Inferior parietal cortex (tissue), 1 donor: ENCODE measurements around the gene CYB561D2.

ENCODE experiments used
- DNase-seq: peaks from one replicate; pipeline ENCODE4 v3.0.0-alpha.2; 2016; ENCODE audit errors: extremely low spot score

The CYB561D2 gene

DNA sequence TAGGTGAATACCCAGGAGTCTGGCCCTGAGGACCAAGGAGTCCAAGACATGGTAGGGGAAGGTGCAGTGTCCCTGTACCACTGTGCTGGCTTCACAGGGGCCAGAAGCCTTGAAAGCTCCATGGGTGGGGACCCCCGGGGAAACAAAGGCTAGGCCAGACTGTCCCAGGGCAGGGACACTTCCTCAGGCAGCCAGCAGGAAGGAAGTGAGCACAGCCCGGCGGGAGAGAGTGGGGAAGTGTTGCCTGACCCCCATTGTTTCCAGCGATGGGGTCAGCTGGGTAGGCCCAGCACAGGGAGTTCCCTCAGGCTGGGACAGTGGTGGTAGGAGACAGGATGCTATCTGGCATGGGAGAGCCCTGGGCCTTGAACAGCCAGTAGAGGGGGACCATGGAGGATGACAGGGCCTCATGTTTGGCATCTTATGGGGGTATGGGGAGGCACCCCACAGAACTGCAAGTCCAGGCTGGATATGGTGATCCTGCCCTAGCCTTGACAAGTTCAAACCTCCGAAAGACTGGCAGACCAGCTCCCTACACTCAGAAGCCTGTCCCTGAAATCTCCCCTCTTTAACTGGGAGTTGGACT, 27.0 kb upstream of the CYB561D2 start:
- no peak for DNase-seq

DNA sequence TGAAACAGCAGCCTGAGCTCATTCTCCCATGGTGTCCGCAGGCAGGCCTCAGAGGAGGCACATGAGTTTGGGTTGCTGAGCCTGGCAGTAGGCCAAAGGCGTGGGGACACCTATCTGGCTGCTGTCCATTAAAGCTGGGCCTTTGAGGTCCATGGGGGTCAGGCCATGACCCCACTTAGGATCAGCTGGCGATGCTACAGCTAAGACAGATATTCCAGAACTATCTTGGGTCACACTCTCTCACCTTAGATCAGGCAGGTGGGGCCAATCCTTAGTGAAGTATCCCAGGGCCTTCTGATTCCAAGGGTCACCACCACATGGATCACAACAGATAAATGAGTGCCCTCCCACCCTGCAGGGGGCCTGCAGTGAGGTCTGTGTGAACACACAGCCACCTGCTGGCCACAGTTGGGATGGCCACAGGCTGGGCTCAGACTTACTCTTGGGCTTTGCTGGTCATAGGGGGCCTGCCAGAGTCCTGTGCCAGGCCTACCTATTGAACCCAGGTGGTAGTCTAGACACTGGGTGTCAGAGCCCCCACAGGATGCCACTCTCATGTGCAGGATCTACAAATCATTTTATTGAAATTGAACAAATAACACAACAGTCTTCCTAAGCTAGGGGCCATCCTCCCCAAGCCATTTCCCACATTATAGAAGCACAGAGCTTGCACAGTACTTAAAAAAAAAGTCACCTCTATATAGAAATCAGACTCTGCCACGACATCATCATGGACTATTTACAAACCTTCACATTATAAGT, 26.1 kb upstream of the CYB561D2 start:
- peak; percentile 73 for DNase-seq

DNA sequence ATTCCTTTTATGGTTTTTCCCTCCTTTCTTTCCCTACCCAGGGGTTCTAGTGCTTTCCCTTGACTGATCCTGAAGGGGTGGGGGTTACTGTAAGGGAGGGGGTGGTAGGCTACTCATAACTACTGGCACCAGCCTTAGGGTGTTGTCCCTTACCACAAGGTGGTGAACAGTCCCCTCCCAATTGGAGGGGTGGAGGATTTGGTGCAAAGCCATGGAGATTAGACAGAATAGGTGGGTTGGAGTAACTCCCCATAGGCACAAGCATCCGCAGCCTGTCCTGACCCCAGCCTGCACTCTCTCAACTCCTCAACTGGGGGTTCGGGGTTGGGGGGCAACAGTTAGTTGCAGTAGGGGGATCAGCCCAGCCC, 25.6 kb upstream of the CYB561D2 start:
- no peak for DNase-seq

DNA sequence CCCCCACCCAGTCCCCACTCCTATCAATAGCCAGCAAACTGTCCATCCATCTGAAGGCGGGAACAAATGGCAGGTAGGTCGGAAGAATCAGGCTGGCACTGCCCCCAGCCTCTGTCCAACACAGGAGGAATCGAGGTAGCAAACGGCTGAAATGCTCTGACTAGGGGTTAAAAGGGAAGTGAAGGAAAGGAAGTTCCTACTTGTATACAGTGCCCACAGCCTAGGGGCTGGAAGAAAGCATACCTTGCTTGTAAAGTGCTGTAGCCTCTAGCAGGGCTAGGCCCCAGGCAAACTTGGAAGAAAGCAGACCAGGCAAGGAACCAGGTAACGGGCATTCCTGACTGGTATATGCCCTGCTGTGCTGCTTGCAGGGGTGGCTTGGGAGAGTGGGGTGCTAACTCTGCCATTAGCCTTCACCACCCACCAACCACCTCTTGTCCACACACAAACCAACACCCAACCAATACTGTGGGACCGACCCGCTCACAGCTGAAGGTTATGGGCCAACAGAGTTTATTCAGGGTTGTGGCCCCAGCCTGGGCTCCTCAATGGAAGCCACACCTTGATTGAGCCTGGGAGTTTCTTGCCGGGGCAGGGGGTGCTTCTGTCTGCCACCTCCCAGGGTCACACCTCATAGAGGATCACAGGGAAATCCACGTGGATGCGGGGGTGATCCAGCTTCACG, 25.0 kb upstream of the CYB561D2 start:
- DNase-seq = no peak

DNA sequence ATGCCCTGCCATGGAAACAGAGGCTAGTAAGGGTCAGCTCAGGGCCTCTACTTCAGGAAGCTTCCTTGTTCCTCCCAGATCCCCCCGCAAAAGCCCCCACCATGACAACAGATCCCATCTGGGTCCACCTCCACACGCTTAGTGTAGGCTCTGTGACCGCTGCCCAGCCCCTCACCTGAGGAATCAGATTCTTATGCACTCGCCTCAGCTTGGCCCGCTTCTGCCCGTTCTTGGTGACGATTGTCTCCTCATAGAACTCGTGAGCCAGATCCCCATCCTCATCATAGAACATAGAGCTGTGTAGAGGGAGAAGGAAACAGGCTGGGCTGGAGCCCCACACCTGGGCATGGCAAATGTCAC, 24.5 kb upstream of the CYB561D2 start:
- no peak for DNase-seq

DNA sequence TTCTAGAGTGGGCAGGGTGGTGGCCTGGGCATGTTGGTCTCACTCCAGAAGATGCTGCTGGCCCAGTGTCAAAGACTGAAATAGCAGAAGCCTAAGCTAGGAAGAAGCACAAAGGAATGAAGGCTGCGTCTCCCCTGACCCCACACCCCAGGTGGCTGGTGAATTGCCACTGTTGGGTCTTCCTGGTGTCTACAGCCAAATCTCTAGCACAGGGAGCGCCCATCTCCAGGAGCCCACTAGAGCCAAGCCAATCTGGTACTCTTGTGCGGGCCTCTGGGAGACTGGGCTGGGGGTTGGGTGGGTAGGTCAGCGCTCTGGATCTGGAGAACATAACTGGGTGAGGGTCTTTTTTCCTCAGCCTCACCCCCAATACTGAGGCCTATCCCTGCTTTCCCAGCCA, 23.5 kb upstream of the CYB561D2 start:
- DNase-seq = no peak

DNA sequence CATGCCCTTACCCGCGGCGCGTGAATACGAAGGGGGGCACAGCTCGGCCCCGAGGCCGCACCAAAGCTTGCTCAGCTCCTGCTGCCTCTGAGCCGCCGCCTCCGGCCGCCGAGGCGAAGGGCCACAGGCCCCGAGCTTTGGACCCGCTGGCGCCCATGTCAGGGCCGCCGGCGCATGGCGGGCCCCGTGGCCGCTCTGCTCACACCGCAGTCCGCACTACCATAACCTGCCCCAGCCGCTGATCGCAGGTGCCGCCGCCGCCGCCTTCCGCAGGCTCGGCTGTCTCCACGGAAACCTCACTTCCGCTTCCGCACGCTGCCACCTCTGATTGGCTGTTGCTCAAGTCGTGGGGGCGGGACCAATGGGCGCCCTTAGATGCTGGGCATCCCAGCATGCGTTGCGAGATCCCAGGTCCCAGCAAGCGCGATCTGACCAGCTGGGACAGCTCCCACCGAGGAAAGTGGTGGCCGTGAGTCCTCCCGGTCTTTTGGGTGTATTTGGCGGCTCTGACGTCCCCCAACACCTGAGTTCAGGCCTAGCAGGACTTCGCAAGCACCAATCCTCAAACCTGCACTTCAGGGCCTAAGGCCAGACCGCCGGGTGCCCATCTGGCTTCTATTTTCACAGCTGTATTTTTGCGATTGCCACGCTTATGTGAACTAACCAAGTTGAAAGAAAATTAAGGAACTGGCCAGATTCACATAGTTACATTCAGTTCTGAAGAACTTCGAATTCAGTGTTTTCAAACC, 22.5 kb upstream of the CYB561D2 start, which contains the start of gene TUSC2:
TSS of gene TUSC2 (minus strand) at position 281 of the 749 bp plus-strand sequence. CDS start at position 157, 124 bp downstream.
- peak; percentile 98 for DNase-seq

DNA sequence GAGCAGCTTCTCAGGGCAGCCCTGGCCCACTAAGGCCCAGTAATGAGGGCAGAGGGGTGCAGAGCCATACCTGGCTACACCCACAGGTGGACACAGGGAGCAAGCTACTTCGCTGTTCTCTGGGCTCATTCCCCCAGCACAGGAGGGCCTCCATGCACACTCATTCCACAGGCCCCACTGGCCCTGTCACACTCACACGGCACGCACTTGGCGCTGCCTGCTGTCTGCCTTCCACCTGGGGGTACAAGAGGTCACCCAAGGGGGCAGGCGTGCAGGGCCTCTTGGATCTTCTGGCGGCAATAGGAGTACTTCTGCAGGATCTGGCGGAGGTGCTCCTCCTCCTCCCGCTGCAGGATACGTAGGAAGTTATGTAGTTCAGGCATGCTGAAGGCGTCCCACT, 20.3 kb upstream of the CYB561D2 start:
- DNase-seq = no peak

DNA sequence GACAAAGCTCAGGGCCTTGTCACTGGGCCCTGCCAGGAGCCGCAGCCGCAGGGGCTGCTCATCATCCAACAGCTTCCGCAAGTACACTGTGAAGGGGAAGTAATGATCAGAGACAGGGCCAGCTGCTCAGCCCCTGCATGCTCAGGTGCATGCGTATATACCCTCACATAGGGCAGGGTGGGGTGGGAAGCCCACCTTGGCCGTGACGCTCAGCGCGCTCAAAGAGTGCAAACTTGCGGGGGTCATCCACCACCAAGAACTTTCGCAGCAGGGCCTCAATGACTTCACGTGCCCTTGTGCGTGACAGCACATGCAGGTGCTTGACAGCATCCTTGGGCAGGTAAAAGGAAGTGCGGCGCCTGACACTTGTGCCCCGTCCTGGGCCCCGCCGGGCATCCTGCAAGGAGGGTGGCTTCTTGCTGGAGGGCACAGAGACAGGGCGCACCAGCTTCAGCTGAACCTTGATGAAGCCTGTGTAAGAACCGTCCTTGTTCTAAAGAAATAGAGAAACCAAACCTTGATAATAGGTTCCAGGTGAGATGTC, 19.2 kb upstream of the CYB561D2 start:
- DNase-seq = no peak

DNA sequence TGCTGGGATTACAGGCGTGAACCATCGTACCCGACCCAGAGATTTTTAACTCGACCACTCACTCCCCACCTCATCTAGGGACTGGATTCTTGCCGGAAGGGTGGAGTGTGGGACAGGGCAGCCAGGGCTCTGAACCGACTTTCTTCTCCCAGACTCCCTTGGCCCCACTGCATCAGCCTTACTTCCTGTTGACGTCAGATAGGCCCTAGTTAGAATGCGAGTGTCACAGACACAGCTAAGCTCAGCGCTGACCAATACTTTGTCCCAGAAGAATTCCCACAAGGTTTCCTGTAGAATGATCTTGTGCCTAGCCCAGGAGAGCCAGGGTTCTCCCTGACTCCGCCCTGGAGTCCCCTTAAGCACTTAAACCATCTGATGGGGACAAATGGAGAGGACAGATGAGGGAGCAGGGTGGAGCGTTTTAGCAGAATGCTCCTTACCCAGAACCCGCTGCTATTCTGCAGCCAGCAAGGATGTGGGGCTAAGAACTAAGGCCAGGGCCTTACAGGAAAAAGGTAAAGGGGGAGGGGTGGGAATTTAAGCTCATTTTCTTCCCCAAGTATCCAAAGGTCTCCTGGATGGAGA, 16.8 kb upstream of the CYB561D2 start:
- no peak for DNase-seq

DNA sequence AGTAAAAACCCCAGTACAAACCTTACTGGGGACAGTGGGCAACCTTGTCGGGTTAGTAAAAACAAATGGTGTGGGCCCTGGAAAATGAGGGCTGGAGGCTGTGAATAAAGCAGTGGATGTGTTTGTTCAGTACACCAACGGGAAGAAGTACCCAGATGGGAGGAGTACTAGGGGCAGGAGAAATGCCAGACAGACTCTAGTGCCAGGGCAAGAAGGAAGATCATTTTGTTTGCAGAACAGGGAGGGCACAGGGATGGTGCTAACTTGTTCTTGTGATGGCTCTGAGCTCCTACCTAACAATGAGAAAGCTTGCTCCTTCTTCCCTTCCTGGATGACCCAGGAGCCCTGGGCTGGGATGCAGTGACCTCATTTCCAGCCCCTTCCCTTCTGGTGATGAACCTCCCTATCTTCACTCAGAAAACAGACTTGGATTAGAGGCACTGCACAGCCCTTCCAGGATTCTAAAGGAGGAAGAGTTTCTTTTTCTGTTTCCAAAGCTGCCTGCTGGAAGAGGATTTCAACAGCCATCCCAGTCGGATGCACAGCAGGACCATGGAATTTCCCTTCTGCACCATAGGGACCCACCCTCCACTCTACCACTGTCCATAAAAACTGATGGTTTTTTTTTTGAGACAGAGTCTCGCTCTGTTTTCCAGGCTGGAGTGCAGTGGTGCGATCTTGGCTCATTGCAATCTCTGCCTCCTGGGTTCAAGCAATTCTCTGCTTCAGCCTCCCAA, 16.2 kb upstream of the CYB561D2 start:
- DNase-seq = no peak

DNA sequence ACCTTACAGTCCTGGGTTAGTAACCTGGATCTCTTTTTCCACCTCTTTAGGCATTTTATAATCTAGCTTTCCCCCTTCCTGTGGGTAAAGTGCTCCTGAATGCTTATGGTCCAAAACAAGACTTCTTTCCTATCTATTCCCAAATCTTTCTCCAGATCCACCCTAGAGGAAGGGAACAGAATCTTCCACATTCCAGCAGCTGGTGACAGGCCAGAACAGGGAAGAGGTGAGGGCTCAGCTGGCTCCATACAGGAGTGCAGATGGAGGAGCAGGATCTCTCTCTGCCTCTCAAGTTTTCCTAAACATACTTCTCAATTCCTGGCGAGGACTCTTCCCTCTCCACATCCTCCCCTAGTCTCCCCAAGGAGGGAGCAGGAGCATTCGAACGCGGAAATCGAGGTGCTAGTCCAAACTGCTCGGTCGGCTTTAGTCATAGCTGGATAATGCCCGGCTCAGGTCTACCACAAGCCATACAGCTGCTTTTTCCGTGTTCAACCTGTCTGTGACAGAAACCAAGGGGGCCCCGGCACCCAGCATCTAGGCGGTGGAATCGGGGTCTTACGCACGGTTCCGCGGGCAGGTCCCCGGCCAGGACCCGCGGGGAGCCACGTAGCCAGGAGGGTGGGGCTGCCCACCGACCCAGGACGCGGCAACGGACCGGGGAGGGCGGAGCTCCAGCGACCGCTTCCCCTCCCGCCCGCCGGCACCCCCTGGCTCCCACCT, 14.0 kb upstream of the CYB561D2 start:
- no peak for DNase-seq

DNA sequence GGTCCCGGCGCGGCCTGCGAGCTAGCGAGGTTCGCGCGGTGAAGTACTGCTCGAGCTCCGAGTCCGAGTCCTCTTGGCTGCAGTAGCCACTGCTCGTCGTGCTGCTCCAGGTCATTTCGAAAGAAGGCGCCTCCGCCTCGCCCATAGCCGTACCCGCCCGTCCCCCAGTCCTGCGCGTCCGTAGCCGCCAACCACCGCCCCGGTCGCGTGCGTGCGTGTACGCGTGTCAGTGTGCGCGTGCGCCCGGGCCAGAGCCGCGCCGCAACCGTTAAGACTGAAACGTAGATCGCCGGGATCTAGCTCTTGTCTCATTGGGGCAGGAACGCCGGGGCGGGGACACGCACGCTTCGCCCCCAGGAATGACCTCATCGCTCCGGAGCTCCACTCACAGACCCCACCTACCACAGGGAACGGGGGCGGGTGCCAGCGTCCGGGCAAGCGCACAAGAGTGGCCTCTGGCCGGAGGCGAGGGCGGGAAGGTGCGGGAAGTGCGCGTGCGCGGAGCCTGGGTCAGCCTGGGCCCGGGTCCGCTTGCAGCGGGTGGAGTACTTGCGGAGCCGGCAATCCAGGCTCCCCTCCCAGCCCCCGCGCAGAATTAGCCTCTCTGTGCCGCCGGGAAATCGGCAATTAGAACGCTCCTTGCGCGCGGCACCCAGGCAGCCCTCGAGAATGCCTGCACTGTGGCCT, 13.3 kb upstream of the CYB561D2 start:
- peak; percentile 94 for DNase-seq

DNA sequence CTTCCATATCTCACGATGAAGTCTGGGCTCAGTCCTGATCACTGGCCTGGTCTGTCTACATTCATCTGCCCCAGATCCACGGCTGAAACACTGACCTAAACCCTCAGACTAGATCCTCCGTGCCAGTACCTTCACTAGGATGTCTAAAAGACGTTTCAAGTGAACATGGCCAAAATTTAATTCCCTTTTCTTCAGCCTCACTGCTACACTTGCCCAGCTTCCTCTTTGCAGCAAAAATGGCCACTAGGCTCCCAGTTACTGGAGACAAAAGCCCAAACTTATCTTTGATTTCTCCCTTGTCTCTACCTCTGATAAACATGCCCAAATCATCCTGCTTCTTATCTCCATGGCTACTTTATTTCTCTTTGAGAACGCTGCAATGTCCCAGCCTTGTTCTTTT, 11.7 kb upstream of the CYB561D2 start:
- no peak for DNase-seq

DNA sequence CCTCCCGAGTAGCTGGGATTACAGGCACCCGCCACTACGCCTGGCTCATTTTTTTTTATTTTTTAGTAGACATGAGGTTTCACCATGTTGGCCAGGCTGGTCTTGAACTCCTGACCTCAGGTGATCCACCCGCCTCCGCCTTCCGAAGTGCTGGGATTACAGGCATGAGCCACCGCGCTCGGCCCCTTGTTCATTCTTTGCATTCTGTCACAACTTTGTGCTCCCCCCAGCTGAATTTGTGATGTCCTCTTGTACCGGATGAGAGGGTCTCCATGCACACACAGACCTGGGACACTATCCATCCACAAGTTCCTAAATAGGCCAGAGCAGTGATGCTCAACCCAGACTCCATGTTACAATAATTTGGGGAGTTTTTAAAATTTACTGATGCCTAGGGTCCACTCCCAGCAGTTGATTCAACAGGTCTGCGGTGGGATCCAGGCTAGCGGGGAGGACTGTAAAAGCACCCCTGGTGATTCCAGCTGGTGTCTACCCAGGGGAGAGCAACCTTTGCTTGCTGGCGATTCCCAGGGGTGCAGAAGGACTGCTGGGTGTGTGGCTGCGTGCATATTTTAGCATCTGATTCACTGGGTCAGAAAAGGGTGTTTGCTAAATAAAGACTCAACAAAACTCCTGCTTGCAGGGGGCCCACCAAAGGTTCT, 11.0 kb upstream of the CYB561D2 start:
- DNase-seq = no peak

DNA sequence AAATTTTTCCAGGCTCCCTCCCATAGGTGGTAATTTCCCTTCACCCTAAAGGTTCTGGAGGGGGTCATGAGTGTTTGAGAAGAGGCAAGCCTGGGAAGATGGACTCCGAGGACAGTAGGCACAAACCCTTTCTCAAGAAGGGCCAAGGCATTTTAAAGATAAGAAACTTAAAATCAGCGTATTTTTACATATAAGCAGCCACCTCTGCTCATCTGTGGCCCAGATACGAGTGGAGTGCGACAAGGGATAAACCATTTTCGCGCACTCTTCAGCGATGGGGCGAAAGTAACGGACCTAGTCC, 10.6 kb upstream of the CYB561D2 start:
- DNase-seq = no peak

DNA sequence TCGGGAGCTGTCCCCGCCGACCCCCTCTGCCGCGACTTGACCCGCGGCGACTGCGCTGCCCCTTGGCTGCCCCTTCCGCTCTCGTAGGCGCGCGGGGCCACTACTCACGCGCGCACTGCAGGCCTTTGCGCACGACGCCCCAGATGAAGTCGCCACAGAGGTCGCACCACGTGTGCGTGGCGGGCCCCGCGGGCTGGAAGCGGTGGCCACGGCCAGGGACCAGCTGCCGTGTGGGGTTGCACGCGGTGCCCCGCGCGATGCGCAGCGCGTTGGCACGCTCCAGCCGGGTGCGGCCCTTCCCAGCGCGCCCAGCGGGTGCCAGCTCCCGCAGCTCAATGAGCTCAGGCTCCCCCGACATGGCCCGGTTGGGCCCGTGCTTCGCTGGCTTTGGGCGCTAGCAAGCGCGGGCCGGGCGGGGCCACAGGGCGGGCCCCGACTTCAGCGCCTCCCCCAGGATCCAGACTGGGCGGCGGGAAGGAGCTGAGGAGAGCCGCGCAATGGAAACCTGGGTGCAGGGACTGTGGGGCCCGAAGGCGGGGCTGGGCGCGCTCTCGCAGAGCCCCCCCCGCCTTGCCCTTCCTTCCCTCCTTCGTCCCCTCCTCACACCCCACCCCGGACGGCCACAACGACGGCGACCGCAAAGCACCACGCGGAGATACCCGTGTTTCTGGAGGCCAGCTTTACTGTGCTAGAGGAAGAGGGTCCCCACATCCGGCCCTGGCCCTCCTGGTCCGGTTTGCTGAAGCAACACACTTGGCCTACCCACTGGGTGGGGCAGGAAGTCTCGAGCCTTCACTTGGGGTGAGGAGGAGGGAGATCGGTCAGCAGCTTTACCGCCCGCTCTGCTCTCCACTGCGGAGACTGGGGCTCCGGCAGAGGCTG, 10.0 kb upstream of the CYB561D2 start, which contains the start of gene RASSF1:
TSS of gene RASSF1 (minus strand) at position 389 of the 882 bp plus-strand sequence. CDS start at position 358, 31 bp downstream.
- DNase-seq = no peak

DNA sequence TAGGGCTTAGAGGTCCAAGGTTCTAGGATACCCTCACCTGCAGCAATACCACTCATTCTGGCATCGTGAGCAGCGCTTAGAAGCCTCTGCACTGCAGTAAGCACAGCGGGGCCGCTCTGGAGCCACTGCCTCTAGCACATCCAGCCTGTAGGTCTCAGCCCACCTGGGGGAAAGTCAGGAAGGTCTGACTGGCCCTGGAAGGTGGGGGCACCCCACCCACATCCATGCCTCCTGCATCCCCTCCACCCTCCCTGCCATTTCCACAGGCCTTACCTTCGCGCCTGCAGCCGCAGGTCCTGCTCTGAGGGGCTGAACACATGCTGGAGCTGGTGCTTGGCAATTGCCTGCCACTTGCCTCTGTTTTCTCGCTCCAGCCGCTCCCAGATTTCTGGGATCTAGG, 9.1 kb upstream of the CYB561D2 start:
- no peak for DNase-seq
